CD14-positive monocyte (primary cell): Measurements from ENCODE around the gene PNMA8C. TPM values are rescaled to one million over a fixed set of nuclear protein-coding genes. Genes with fewer than 3 reads are reported as not detected.

Experiments
- DNase-seq, 3 donors: peaks; one replicate each; pipeline ENCODE4 v3.0.0-alpha.2; 2011 to 2022
- H2AFZ ChIP-seq: 2 replicates; pipeline ENCODE4 v1.6.0; 2012; ENCODE audit warnings: mild to moderate bottlenecking, low read depth, low read length, inconsistent platforms; ENCODE audit not compliant: insufficient read depth, poor library complexity, severe bottlenecking
- H3K27ac ChIP-seq, 2 donors: 1 replicate in 1 of 2; 2 replicates in 1 of 2; pipeline ENCODE4 v1.5.1; 2012 to 2013; ENCODE audit warnings: low read length in 2 of 2, control low read depth in 1 of 2, inconsistent platforms in 1 of 2, low read depth in 1 of 2, mild to moderate bottlenecking in 1 of 2
- H3K27me3 ChIP-seq, 2 donors: one replicate each; pipeline versions ENCODE4 v1.6.0 to v1.6.1; 2011 to 2013; ENCODE audit warnings: low read length in 2 of 2; ENCODE audit not compliant: control insufficient read depth in 2 of 2, insufficient read depth in 2 of 2
- H3K36me3 ChIP-seq, 2 donors: replicated peaks in 1 of 2; 1 replicate in 1 of 2; 2 replicates in 1 of 2; pipeline versions ENCODE4 v1.5.1 to v1.6.1; 2012 to 2013; ENCODE audit warnings: low read length in 2 of 2, control low read depth in 1 of 2, inconsistent platforms in 1 of 2, mild to moderate bottlenecking in 1 of 2; ENCODE audit not compliant: insufficient read depth in 2 of 2, control insufficient read depth in 1 of 2
- H3K4me1 ChIP-seq, 2 donors: 1 replicate in 1 of 2; 2 replicates in 1 of 2; pipeline versions ENCODE4 v1.5.1 to v1.6.1; 2012 to 2013; ENCODE audit warnings: low read length in 2 of 2, control low read depth in 1 of 2, inconsistent platforms in 1 of 2, mild to moderate bottlenecking in 1 of 2, moderate library complexity in 1 of 2; ENCODE audit not compliant: insufficient read depth in 2 of 2, control insufficient read depth in 1 of 2
- H3K4me2 ChIP-seq: replicated peaks from 2 replicates; pipeline ENCODE3; 2012; ENCODE audit warnings: low read length, moderate library complexity, mild to moderate bottlenecking; ENCODE audit not compliant: poor library complexity, severe bottlenecking; ENCODE audit errors: extremely low read depth
- H3K4me3 ChIP-seq, 3 experiments: fragments of 200-600 bp in 1 of 3; sonication (generic) in 1 of 3; replicated peaks in 1 of 3; 1 replicate in 2 of 3; 2 replicates in 1 of 3; pipeline ENCODE4 v1.5.1; 2011 to 2013; ENCODE audit warnings: low read length in 3 of 3, mild to moderate bottlenecking in 3 of 3, control low read depth in 2 of 3, low read depth in 2 of 3, inconsistent platforms in 1 of 3, moderate library complexity in 1 of 3
- H3K79me2 ChIP-seq: 2 replicates; pipeline ENCODE4 v1.6.0; 2012; ENCODE audit warnings: mild to moderate bottlenecking, control low read depth, inconsistent platforms, low read length, moderate library complexity; ENCODE audit not compliant: insufficient read depth
- H3K9ac ChIP-seq: 2 replicates; pipeline ENCODE4 v1.6.0; 2017; ENCODE audit warnings: low read length, mild to moderate bottlenecking; ENCODE audit not compliant: insufficient read depth, poor library complexity, severe bottlenecking
- H3K9me3 ChIP-seq, 2 donors: replicated peaks in 1 of 2; 1 replicate in 1 of 2; 2 replicates in 1 of 2; pipeline versions ENCODE4 v1.5.1 to v1.6.1; 2012 to 2013; ENCODE audit warnings: low read length in 2 of 2, control low read depth in 1 of 2; ENCODE audit not compliant: control insufficient read depth in 1 of 2, insufficient read depth in 1 of 2
- H4K20me1 ChIP-seq: 2 replicates; pipeline ENCODE4 v1.6.0; 2012; ENCODE audit warnings: mild to moderate bottlenecking, low read length, control low read depth, moderate library complexity; ENCODE audit not compliant: insufficient read depth
- H3K27ac Mint-ChIP-seq, 7 donors: one replicate each; pipeline ENCODE4 v1.8.0; 2020; ENCODE audit warnings: mild to moderate bottlenecking in 7 of 7, mixed read lengths in 7 of 7, moderate library complexity in 6 of 7, inconsistent platforms in 2 of 7
- H3K27me3 Mint-ChIP-seq, 3 donors: one replicate each; pipeline ENCODE4 v1.8.0; 2021 to 2022; ENCODE audit warnings: low read depth in 3 of 3, mild to moderate bottlenecking in 3 of 3, mixed read lengths in 3 of 3, moderate library complexity in 3 of 3, inconsistent platforms in 1 of 3
- H3K36me3 Mint-ChIP-seq, 2 donors: one replicate each; pipeline ENCODE4 v1.8.0; 2020; ENCODE audit warnings: mixed read lengths in 2 of 2, inconsistent platforms in 1 of 2, mild to moderate bottlenecking in 1 of 2
- H3K4me1 Mint-ChIP-seq: one replicate; pipeline ENCODE4 v1.8.0; 2020; ENCODE audit warnings: mild to moderate bottlenecking, mixed read lengths
- H3K4me3 Mint-ChIP-seq, 2 donors: one replicate each; pipeline ENCODE4 v1.8.0; 2020; ENCODE audit warnings: mild to moderate bottlenecking in 2 of 2, mixed read lengths in 2 of 2, moderate library complexity in 1 of 2
- H3K9me3 Mint-ChIP-seq, 7 donors: one replicate each; pipeline ENCODE4 v1.8.0; 2020 to 2022; ENCODE audit warnings: mixed read lengths in 7 of 7, mild to moderate bottlenecking in 6 of 7, moderate library complexity in 6 of 7, inconsistent platforms in 2 of 7
- CTCF ChIP-seq: fragments of 200-600 bp; IDR thresholded peaks from one replicate; pipeline ENCODE4 v1.8.0; 2022; ENCODE audit warnings: antibody characterized with exemption, mild to moderate bottlenecking
- WGBS: methylation state at CpG from one replicate; pipeline ENCODE4 v1.1.5; 2013; ENCODE audit warnings: missing lambda C conversion rate; ENCODE audit not compliant: insufficient coverage; 5-methylcytosine and 5-hydroxymethylcytosine counted together
- intact Hi-C, 2 donors: fragments of 100-400 bp; cut with micrococcal nuclease; formaldehyde crosslinking; loops; one replicate each; pipeline versions ENCODE4 v1.15.0 to v1.15.1; 2023
- polyA plus RNA-seq, 3 donors: library from polyadenylated mRNA; depleted of rRNA in 1 of 3; unstranded in 2 of 3; stranded (reverse) in 1 of 3; fragments of 300-500 nt in 2 of 3; fragments of >200 nt in 1 of 3; fragmentation: Illumina TruSeq in 2 of 3; gene quantifications; 1 replicate in 2 of 3; 2 replicates in 1 of 3; pipeline ENCODE4 v1.2.3, GENCODE V29; 2012 to 2021

Gene PNMA8C
- polyA plus RNA-seq, 3 donors = not detected

DNA sequence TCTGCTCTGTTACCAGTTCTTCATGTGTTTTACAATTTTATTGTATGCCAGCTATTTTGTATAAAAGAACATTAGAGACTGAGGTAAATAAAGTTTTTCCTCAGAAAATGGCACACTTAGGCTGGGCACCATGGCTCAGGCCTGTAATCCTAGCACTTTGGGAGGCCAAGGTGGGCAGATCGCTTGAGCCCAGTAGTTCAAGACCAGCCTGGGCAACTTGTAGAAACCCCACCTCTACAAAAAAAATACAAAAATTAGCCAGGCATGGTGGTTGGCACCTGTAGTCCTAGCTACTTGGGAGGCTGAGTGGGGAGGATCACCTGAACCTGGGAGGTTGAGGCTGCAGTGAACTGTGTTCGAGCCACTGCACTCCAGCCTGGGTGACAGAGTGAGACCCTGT lies 47.4 kb downstream of the PNMA8C start:
- intact Hi-C loops = no loop called here
- H3K9me3 Mint-ChIP-seq = peaks cover 0 to 3% (median 0%) of the 10 kb centered on the region in 7 donors

DNA sequence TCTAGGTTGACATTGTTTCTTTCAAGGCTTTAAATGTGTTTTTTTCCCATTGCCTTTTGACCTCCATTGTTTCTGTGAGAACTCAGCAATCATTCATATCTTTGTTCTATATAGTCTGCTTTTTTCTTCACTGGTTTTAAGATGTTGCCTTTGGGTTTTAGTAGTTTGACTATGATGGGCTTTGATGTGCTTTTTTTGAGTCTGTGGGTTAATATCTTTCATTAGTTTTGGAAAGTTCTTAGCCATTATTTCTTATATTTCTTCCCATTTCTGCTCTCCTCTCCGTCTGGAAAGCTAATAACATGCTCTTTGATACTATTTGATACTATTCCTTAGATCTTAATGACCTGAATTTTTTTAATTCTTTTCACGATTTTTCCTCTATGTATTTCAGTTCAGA lies 48.0 kb downstream of the PNMA8C start:
- Mint-ChIP-seq H3K4me1 (no peaks in the 10 kb centered on the region), H3K36me3 (peaks cover 82 to 94% of the 10 kb centered on the region in 2 donors), H3K4me3 (no peak overlapping the region), H3K27ac (no peak overlapping the region), H3K27me3 (peaks cover 0 to 4% (median 3%) of the 10 kb centered on the region in 3 donors), H3K9me3 (peaks cover 0 to 3% (median 0%) of the 10 kb centered on the region in 7 donors)
- no peaks in the 10 kb centered on the region for H3K9me3 ChIP-seq
- H3K9ac ChIP-seq = no peak overlapping the region
- H2AFZ ChIP-seq = no peak overlapping the region
- H3K27me3 ChIP-seq = no peaks in the 10 kb centered on the region
- DNase-seq = no peak
- no CpG with 5 or more reads among the region's 2 CpGs for WGBS
- H3K36me3 ChIP-seq = peaks cover 80 to 100% of the 10 kb centered on the region in 2 donors
- H3K4me2 ChIP-seq = no peak overlapping the region
- no peak overlapping the region for H3K27ac ChIP-seq
- intact Hi-C loops = no loop called here
- no peak overlapping the region for H3K4me3 ChIP-seq
- H3K4me1 ChIP-seq = no peaks in the 10 kb centered on the region
- TF ChIP-seq CTCF = no peak
- no peaks in the 10 kb centered on the region for H3K79me2 ChIP-seq
- H4K20me1 ChIP-seq = no peaks in the 10 kb centered on the region

More for the DNA sequence above, 47.4 kb downstream of the PNMA8C start:
- Histone ChIP-seq H3K4me2 (no peak overlapping the region), H3K4me1 (no peaks in the 10 kb centered on the region), H3K9ac (no peak overlapping the region), H3K79me2 (no peaks in the 10 kb centered on the region), H4K20me1 (no peaks in the 10 kb centered on the region), H3K36me3 (peaks cover 77 to 100% of the 10 kb centered on the region in 2 donors), H3K27me3 (no peaks in the 10 kb centered on the region), H3K4me3 (no peak overlapping the region), H2AFZ (no peak overlapping the region), H3K9me3 (no peaks in the 10 kb centered on the region), H3K27ac (no peak overlapping the region)
- Mint-ChIP-seq H3K4me1 (no peaks in the 10 kb centered on the region), H3K4me3 (no peak overlapping the region), H3K36me3 (peaks cover 80 to 93% of the 10 kb centered on the region in 2 donors), H3K27me3 (peaks cover 0 to 4% (median 3%) of the 10 kb centered on the region in 3 donors), H3K27ac (peak overlapping the region in 2 of 7 donors; percentile 1 to 75)
- no peak for TF ChIP-seq CTCF
- DNase-seq = no peak
- no CpG with 5 or more reads among the region's 2 CpGs for WGBS
